ENCODE data around the gene FHIP1B.

DNA sequence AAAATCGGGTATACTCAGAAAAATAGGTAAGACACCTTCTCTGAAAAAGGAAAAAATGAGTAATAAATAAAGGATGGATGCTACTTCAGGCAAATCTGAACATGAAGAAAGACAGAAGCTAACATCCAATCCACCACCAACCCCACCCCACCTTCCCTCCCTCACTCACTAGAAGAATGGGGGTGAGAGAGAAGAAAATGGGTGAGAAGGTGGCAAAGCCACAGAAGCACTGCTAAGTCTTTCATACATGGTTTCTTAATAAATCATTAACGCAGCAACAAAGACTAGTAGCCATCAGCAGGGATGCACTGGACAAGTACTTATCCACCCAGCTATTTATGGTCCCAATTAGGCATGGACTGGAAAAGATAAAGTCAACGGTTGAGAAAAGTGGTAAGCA lies 5.9 kb downstream of the FHIP1B start:
- TF ChIP-seq, protein P1, sequence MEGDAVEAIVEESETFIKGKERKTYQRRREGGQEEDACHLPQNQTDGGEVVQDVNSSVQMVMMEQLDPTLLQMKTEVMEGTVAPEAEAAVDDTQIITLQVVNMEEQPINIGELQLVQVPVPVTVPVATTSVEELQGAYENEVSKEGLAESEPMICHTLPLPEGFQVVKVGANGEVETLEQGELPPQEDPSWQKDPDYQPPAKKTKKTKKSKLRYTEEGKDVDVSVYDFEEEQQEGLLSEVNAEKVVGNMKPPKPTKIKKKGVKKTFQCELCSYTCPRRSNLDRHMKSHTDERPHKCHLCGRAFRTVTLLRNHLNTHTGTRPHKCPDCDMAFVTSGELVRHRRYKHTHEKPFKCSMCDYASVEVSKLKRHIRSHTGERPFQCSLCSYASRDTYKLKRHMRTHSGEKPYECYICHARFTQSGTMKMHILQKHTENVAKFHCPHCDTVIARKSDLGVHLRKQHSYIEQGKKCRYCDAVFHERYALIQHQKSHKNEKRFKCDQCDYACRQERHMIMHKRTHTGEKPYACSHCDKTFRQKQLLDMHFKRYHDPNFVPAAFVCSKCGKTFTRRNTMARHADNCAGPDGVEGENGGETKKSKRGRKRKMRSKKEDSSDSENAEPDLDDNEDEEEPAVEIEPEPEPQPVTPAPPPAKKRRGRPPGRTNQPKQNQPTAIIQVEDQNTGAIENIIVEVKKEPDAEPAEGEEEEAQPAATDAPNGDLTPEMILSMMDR (IDR thresholded peaks at IDR 0.05; ENCODE audit: low read depth, low read length, missing input control) = no peak
- TF ChIP-seq, protein P2, sequence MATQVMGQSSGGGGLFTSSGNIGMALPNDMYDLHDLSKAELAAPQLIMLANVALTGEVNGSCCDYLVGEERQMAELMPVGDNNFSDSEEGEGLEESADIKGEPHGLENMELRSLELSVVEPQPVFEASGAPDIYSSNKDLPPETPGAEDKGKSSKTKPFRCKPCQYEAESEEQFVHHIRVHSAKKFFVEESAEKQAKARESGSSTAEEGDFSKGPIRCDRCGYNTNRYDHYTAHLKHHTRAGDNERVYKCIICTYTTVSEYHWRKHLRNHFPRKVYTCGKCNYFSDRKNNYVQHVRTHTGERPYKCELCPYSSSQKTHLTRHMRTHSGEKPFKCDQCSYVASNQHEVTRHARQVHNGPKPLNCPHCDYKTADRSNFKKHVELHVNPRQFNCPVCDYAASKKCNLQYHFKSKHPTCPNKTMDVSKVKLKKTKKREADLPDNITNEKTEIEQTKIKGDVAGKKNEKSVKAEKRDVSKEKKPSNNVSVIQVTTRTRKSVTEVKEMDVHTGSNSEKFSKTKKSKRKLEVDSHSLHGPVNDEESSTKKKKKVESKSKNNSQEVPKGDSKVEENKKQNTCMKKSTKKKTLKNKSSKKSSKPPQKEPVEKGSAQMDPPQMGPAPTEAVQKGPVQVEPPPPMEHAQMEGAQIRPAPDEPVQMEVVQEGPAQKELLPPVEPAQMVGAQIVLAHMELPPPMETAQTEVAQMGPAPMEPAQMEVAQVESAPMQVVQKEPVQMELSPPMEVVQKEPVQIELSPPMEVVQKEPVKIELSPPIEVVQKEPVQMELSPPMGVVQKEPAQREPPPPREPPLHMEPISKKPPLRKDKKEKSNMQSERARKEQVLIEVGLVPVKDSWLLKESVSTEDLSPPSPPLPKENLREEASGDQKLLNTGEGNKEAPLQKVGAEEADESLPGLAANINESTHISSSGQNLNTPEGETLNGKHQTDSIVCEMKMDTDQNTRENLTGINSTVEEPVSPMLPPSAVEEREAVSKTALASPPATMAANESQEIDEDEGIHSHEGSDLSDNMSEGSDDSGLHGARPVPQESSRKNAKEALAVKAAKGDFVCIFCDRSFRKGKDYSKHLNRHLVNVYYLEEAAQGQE (IDR thresholded peaks at IDR 0.05) = no peak
- no peak for TF ChIP-seq GABPA (IDR thresholded peaks at IDR 0.05 in 1 of 2, conservative IDR thresholded peaks at IDR 0.05 in 1 of 2)
- no peak for TF ChIP-seq EGR1 (IDR thresholded peaks at IDR 0.05; ENCODE audit: low read depth in 2 of 2)
- no peak for TF ChIP-seq RAD21 (IDR thresholded peaks at IDR 0.05)
